H1 (cell line): ENCODE measurements around the gene WDR48. TPM values are rescaled to one million over a fixed set of nuclear protein-coding genes. Genes with fewer than 3 reads are reported as not detected.

Source experiments
- CTCF ChIA-PET: fragments of 300-600 bp; sonication (Branson Sonifier 250); formaldehyde crosslinking; loops from one replicate; lab custom pipeline; 2021; ENCODE audit not compliant: partially characterized antibody; lab: Charles Lee
- POLR2A ChIA-PET: fragments of 300-600 bp; sonication (Branson Sonifier 250); formaldehyde crosslinking; loops from one replicate; lab custom pipeline; 2021; ENCODE audit warnings: inconsistent platforms; ENCODE audit not compliant: partially characterized antibody; lab: Charles Lee
- DNase-seq, 2 experiments: peaks; one replicate each; pipeline versions ENCODE4 v3.0.0 to v3.0.0-alpha.2; 2010 to 2022; ENCODE audit warnings: low spot score in 2 of 2, low read depth in 1 of 2, mixed read lengths in 1 of 2
- FAIRE-seq: peaks from 2 replicates; lab custom pipeline; 2011; peaks lifted over from hg19 to GRCh38; lab: Jason Lieb, UNC
- H2AFZ ChIP-seq: 2 replicates; pipeline ENCODE4 v1.8.1; 2012; ENCODE audit warnings: low read length, inconsistent platforms
- H2AK5ac ChIP-seq: 2 replicates; pipeline ENCODE4 v1.6.1; 2013; ENCODE audit warnings: low read depth, low read length
- H2BK120ac ChIP-seq: replicated peaks from 2 replicates; pipeline ENCODE3; 2013; ENCODE audit warnings: low read depth, low read length, inconsistent platforms
- H2BK12ac ChIP-seq: 2 replicates; pipeline ENCODE4 v1.6.1; 2013; ENCODE audit warnings: low read depth, low read length
- H2BK15ac ChIP-seq: 2 replicates; pipeline ENCODE4 v1.6.1; 2013; ENCODE audit warnings: low read length
- H2BK20ac ChIP-seq: 2 replicates; pipeline ENCODE4 v1.6.1; 2013; ENCODE audit warnings: low read length
- H2BK5ac ChIP-seq: 2 replicates; pipeline ENCODE4 v1.6.1; 2013; ENCODE audit warnings: low read depth, low read length
- H3K14ac ChIP-seq: 2 replicates; pipeline ENCODE4 v1.6.1; 2013; ENCODE audit warnings: inconsistent platforms; ENCODE audit not compliant: insufficient read length
- H3K18ac ChIP-seq: 2 replicates; pipeline ENCODE4 v1.6.1; 2013; ENCODE audit warnings: low read length; ENCODE audit errors: extremely low read depth
- H3K23ac ChIP-seq: 2 replicates; pipeline ENCODE4 v1.6.1; 2013; ENCODE audit warnings: inconsistent platforms; ENCODE audit not compliant: insufficient read length
- H3K23me2 ChIP-seq: 2 replicates; pipeline ENCODE4 v1.6.1; 2013; ENCODE audit warnings: low read depth, low read length
- H3K27ac ChIP-seq: 2 replicates; pipeline ENCODE4 v1.6.1; 2011; ENCODE audit warnings: low read depth, low read length, inconsistent platforms
- H3K27me3 ChIP-seq, 4 experiments: replicated peaks in 1 of 4; 1 replicate in 1 of 4; 2 replicates in 3 of 4; pipeline versions ENCODE4 v1.6.1 to v1.8.1; 2011 to 2013; ENCODE audit warnings: low read length in 3 of 4, mild to moderate bottlenecking in 3 of 4, inconsistent platforms in 2 of 4, mixed read lengths in 2 of 4, moderate library complexity in 1 of 4; ENCODE audit not compliant: control insufficient read depth in 3 of 4, insufficient read depth in 3 of 4; ENCODE audit errors: extremely low read depth in 1 of 4
- H3K36me3 ChIP-seq, 4 experiments: 2 replicates each; pipeline versions ENCODE4 v1.6.1 to v1.8.1; 2011 to 2013; ENCODE audit warnings: mild to moderate bottlenecking in 4 of 4, low read length in 3 of 4, moderate library complexity in 2 of 4, control low read depth in 1 of 4, inconsistent platforms in 1 of 4; ENCODE audit not compliant: insufficient read depth in 4 of 4, control insufficient read depth in 2 of 4
- H3K4ac ChIP-seq: replicated peaks from 2 replicates; pipeline ENCODE3; 2013; ENCODE audit warnings: low read length, low read depth, mixed read lengths, inconsistent platforms; ENCODE audit not compliant: insufficient read length
- H3K4me1 ChIP-seq, 4 experiments: replicated peaks in 1 of 4; 1 replicate in 1 of 4; 2 replicates in 3 of 4; pipeline versions ENCODE4 v1.6.1 to v1.8.1; 2011 to 2013; ENCODE audit warnings: low read length in 3 of 4, inconsistent platforms in 2 of 4, mixed read lengths in 1 of 4; ENCODE audit not compliant: insufficient read depth in 4 of 4, control insufficient read depth in 3 of 4
- H3K4me2 ChIP-seq, 2 experiments: 2 replicates each; pipeline versions ENCODE4 v1.6.1 to v1.8.1; 2011 to 2013; ENCODE audit warnings: low read depth in 2 of 2, low read length in 2 of 2, control low read depth in 1 of 2, inconsistent platforms in 1 of 2, mild to moderate bottlenecking in 1 of 2; ENCODE audit not compliant: insufficient read depth in 1 of 2
- H3K4me3 ChIP-seq, 4 experiments: fragments of 200-600, 300-600 bp in 1 of 4; sonication (generic), shearing (Covaris generic), sonication (Bioruptor Twin) in 1 of 4; 2 replicates each; pipeline versions ENCODE4 v1.5.1 to v1.8.1; 2011 to 2016; ENCODE audit warnings: low read length in 4 of 4, low read depth in 3 of 4, control low read depth in 2 of 4, inconsistent platforms in 2 of 4, mild to moderate bottlenecking in 2 of 4, mixed read lengths in 1 of 4, moderate library complexity in 1 of 4; ENCODE audit not compliant: insufficient read depth in 2 of 4; ENCODE audit errors: extremely low read depth in 1 of 4
- H3K56ac ChIP-seq: replicated peaks from 2 replicates; pipeline ENCODE3; 2013; ENCODE audit warnings: low read depth, mild to moderate bottlenecking, mixed read lengths, low read length, inconsistent platforms; ENCODE audit not compliant: insufficient read length
- H3K79me1 ChIP-seq: 2 replicates; pipeline ENCODE4 v1.6.1; 2013; ENCODE audit warnings: low read depth, low read length, control low read depth
- H3K79me2 ChIP-seq, 2 experiments: 2 replicates each; pipeline versions ENCODE4 v1.6.1 to v1.8.1; 2012 to 2013; ENCODE audit warnings: low read length in 2 of 2, mild to moderate bottlenecking in 2 of 2, inconsistent platforms in 1 of 2; ENCODE audit not compliant: insufficient read depth in 2 of 2, control insufficient read depth in 1 of 2
- H3K9ac ChIP-seq, 4 experiments: replicated peaks in 1 of 4; 1 replicate in 1 of 4; 2 replicates in 3 of 4; pipeline versions ENCODE4 v1.6.1 to v1.8.1; 2011 to 2013; ENCODE audit warnings: low read depth in 3 of 4, low read length in 3 of 4, control low read depth in 2 of 4, mild to moderate bottlenecking in 2 of 4, moderate library complexity in 2 of 4, inconsistent platforms in 1 of 4; ENCODE audit errors: extremely low read depth in 1 of 4
- H3K9me3 ChIP-seq, 2 experiments: 2 replicates each; pipeline versions ENCODE4 v1.6.1 to v1.8.1; 2012 to 2013; ENCODE audit warnings: mild to moderate bottlenecking in 2 of 2, moderate library complexity in 2 of 2, control low read depth in 1 of 2, inconsistent platforms in 1 of 2, low read depth in 1 of 2, low read length in 1 of 2, mixed read lengths in 1 of 2; ENCODE audit not compliant: insufficient read depth in 2 of 2
- H4K20me1 ChIP-seq, 2 experiments: replicated peaks in 1 of 2; 2 replicates each; pipeline versions ENCODE3 to v1.8.1; 2011 to 2013; ENCODE audit warnings: inconsistent platforms in 2 of 2, low read length in 2 of 2, mild to moderate bottlenecking in 1 of 2; ENCODE audit not compliant: insufficient read depth in 2 of 2, control insufficient read depth in 1 of 2
- H4K5ac ChIP-seq: 2 replicates; pipeline ENCODE4 v1.6.1; 2013; ENCODE audit warnings: low read length, low read depth, mixed read lengths, inconsistent platforms; ENCODE audit not compliant: insufficient read length
- H4K8ac ChIP-seq: 2 replicates; pipeline ENCODE4 v1.8.0; 2013; ENCODE audit warnings: mild to moderate bottlenecking, moderate library complexity, low read length, inconsistent platforms; ENCODE audit not compliant: insufficient read depth; ENCODE audit errors: extremely low read depth
- H4K91ac ChIP-seq: replicated peaks from 2 replicates; pipeline ENCODE3; 2013; ENCODE audit warnings: low read length, mixed read lengths, inconsistent platforms; ENCODE audit not compliant: insufficient read length
- CTCF ChIP-seq, 3 experiments: IDR thresholded peaks; 1 replicate in 2 of 3; 2 replicates in 1 of 3; pipeline versions ENCODE4 v1.5.1 to v1.6.1; 2011; ENCODE audit warnings: low read length in 3 of 3, mild to moderate bottlenecking in 3 of 3, inconsistent platforms in 2 of 3, low read depth in 1 of 3, moderate library complexity in 1 of 3; ENCODE audit not compliant: insufficient read depth in 1 of 3; ENCODE audit errors: control extremely low read depth in 1 of 3
- RAD21 ChIP-seq, 2 experiments: IDR thresholded peaks in 1 of 2; conservative IDR thresholded peaks in 1 of 2; 2 replicates each; pipeline ENCODE4 v1.6.1; 2011; ENCODE audit warnings: low read depth in 2 of 2, low read length in 2 of 2, improper control_type of control experiment in 1 of 2, inconsistent platforms in 1 of 2, mild to moderate bottlenecking in 1 of 2, moderate library complexity in 1 of 2
- RXRA ChIP-seq: IDR thresholded peaks from 2 replicates; pipeline ENCODE4 v1.6.1; 2011; ENCODE audit warnings: low read depth, mild to moderate bottlenecking, low read length, moderate library complexity; ENCODE audit not compliant: insufficient read depth
- WGBS, 2 experiments: shearing (Covaris generic) in 1 of 2; methylation state at CpG; one replicate each; pipeline versions ENCODE4 v1.1.6 to v1.1.7; 2013 to 2015; ENCODE audit warnings: low lambda C conversion rate in 2 of 2, mixed read lengths in 2 of 2, inconsistent platforms in 1 of 2, low coverage in 1 of 2, missing lambda C conversion rate in 1 of 2; ENCODE audit not compliant: insufficient replicate concordance in 2 of 2, insufficient coverage in 1 of 2, insufficient read length in 1 of 2; ENCODE audit errors: extremely low coverage in 1 of 2, missing lambda C conversion rate in 1 of 2; 5-methylcytosine and 5-hydroxymethylcytosine counted together
- polyA plus RNA-seq, 7 experiments: library from polyadenylated mRNA; depleted of rRNA in 3 of 7; stranded (reverse) in 5 of 7; unstranded in 2 of 7; fragments of >200 nt in 5 of 7; fragments of 200-250 nt in 2 of 7; gene quantifications; 1 replicate in 5 of 7; 2 replicates in 1 of 7; 4 replicates in 1 of 7; pipeline versions ENCODE4 v1.2.1 to v1.2.3, GENCODE V29; 2011 to 2013; ENCODE audit warnings: missing spikeins in 2 of 7, mixed read lengths in 2 of 7
- total RNA-seq: library from RNA; stranded (reverse); fragmentation: NEBNext Ultra II Directional; extraction: Animal tissue kit (Norgen Biotek cat#: 25700); gene quantifications from 2 replicates; pipeline ENCODE4 v1.2.1, GENCODE V29; 2021

The WDR48 gene
- total and polyA plus RNA-seq, 2 of the 8 experiments (the other 6 are each of a cell fraction or from before 2014, with no cell fraction given), result 21.2 to 54.1 TPM

GRCh38 chr3:39101022-39101689, 49.3 kb downstream of the WDR48 start:
- Histone ChIP-seq H3K4me3 (no peak overlapping the region), H3K9ac (no peak overlapping the region), H3K79me1 (peaks cover 6% of the 10 kb centered on the region; the same call in 1 of the 2 replicates), H3K4ac (no peak overlapping the region), H2AK5ac (no peak overlapping the region), H3K27ac (no peak overlapping the region), H4K91ac (no peak overlapping the region), H4K5ac (no peak overlapping the region), H2BK12ac (no peak overlapping the region), H4K8ac (no peak overlapping the region; the same call in 1 of the 2 replicates), H3K23me2 (no peaks in the 10 kb centered on the region), H3K79me2 (no peaks in the 10 kb centered on the region), H3K18ac (no peak overlapping the region), H4K20me1 (peaks cover 0 to 5% of the 10 kb centered on the region in 2 experiments), H3K9me3 (no peaks in the 10 kb centered on the region; a peak in 1 of 4 replicates), H3K4me2 (no peak overlapping the region), H2BK5ac (no peak overlapping the region), H3K23ac (no peak overlapping the region), H3K27me3 (peaks cover 0 to 1% (median 0%) of the 10 kb centered on the region in 4 experiments; a peak in 1 of 7 replicates), H3K56ac (no peak overlapping the region), H3K36me3 (peaks cover 12 to 24% (median 19%) of the 10 kb centered on the region in 4 experiments), H2BK15ac (no peak overlapping the region), H3K4me1 (no peaks in the 10 kb centered on the region; a peak in 2 of 7 replicates), H2BK120ac (no peak overlapping the region), H2AFZ (no peak overlapping the region), H3K14ac (no peak overlapping the region), H2BK20ac (no peak overlapping the region)
- FAIRE-seq, result no peak
- WGBS, 2 experiments, result 75% methylated on average over 5 of the region's 5 CpGs; no CpG with 5 or more reads in 1 of the 2 experiments
- ChIA-PET CTCF (interaction anchor here (0.6 to 7.9 kb wide), 14 partner anchors 14 to 1124 kb away, joined by 3 to 106 read pairs (median 4); no protein-coding TSS in a partner anchor), POLR2A (no interaction called here)
- peak in 1 of 2 experiments; percentile 58 for DNase-seq
- TF ChIP-seq RXRA (0 out of 2 replicates have a peak, but pooled peaks have one; percentile 31), RAD21 (IDR thresholded peaks at IDR 0.05 in 1 of 2, conservative IDR thresholded peaks at IDR 0.05 in 1 of 2; ENCODE audit: low read depth in 2 of 2, low read length in 2 of 2) (peak; percentile 70 to 77), CTCF (IDR thresholded peaks at IDR 0.05; ENCODE audit: control extremely low read depth in 1 of 3, insufficient read depth in 1 of 3, low read depth in 1 of 3, low read length in 3 of 3) (peak; percentile 80 to 94 (median 86))
